SU-DHL-6 (cell line): Measurements from ENCODE around the gene KRTAP4-4.
"Not testable (repeated sequence)": the region's sequence is repeated elsewhere in the genome, so short reads cannot be mapped to it uniquely, and the experiment has no call there.

Experiments used
- EZH2phosphoT487 ChIP-seq: fragments of 200-600 bp; sonication (generic), shearing (Covaris generic); conservative IDR thresholded peaks from 2 replicates; pipeline ENCODE4 v1.6.1; 2018; ENCODE audit warnings: mild to moderate bottlenecking, antibody characterized with exemption, low read length, moderate library complexity, mixed read lengths
- TF ChIP-seq, protein P1 (sequence below): fragments of 200-600 bp; sonication (generic); IDR thresholded peaks from one replicate; pipeline ENCODE4 v1.5.1; 2017; ENCODE audit warnings: antibody characterized with exemption, mild to moderate bottlenecking, low read length, moderate library complexity; ENCODE audit not compliant: insufficient read depth, poor library complexity, severe bottlenecking

DNA sequence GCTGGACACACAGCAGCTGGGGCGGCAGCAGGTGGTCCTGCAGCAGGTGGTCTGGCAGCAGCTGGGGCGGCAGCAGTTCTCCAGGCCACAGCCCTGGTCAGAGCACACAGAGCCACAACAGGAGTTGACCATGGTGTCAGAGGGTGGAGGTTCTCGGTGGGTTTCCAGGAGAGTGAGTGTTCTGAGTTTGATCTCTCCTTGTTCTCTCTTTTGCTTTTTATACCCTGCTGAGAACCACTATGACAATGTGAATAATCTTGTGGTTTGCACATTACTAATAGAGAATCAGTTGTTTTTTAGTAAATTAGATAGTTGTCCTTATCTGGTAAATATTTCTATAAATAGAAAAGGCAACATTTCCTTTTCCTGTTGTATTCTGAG lies 36.6 kb downstream of the KRTAP4-4 start, which contains the start of gene KRTAP4-12:
- TF ChIP-seq, protein P1, sequence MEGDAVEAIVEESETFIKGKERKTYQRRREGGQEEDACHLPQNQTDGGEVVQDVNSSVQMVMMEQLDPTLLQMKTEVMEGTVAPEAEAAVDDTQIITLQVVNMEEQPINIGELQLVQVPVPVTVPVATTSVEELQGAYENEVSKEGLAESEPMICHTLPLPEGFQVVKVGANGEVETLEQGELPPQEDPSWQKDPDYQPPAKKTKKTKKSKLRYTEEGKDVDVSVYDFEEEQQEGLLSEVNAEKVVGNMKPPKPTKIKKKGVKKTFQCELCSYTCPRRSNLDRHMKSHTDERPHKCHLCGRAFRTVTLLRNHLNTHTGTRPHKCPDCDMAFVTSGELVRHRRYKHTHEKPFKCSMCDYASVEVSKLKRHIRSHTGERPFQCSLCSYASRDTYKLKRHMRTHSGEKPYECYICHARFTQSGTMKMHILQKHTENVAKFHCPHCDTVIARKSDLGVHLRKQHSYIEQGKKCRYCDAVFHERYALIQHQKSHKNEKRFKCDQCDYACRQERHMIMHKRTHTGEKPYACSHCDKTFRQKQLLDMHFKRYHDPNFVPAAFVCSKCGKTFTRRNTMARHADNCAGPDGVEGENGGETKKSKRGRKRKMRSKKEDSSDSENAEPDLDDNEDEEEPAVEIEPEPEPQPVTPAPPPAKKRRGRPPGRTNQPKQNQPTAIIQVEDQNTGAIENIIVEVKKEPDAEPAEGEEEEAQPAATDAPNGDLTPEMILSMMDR, result not testable (repeated sequence)
- TF ChIP-seq EZH2phosphoT487, result not testable (repeated sequence)
